ENCODE results near the gene WDR19. TPM values are rescaled to one million over a fixed set of nuclear protein-coding genes. Genes with fewer than 3 reads are reported as not detected.
"Not testable (repeated sequence)": the region's sequence is repeated elsewhere in the genome, so short reads cannot be mapped to it uniquely, and the experiment has no call there.

WDR19 gene
- polyA plus RNA-seq, 3 donors = 13.6 to 27.4 (median 26.1) TPM

GRCh38 chr4:39228377-39228776 lies 46.0 kb downstream of the WDR19 start:
- 47 to 95% (median 85%) methylated on average over 4 of the region's 4 CpGs for WGBS, 3 donors
- no peak overlapping the region for H3K27ac ChIP-seq (ENCODE audit: low read depth, low read length)

- no peak overlapping the region for H3K27ac ChIP-seq (ENCODE audit: low read depth, low read length)
- WGBS, 3 donors = 93 to 97% (median 97%) methylated on average over 2 of the region's 2 CpGs
Measured at GRCh38 chr4:39230462-39230861, 48.1 kb downstream of the WDR19 start.

GRCh38 chr4:39231660-39232059 lies 49.3 kb downstream of the WDR19 start:
- H3K27ac ChIP-seq (ENCODE audit: low read depth, low read length) = no peak overlapping the region
- WGBS, 3 donors = 51 to 96% (median 94%) methylated on average over 3 of the region's 3 CpGs

GRCh38 chr4:39232100-39232499 lies 49.8 kb downstream of the WDR19 start:
- no peak overlapping the region for H3K27ac ChIP-seq (ENCODE audit: low read depth, low read length)
- 76 to 97% (median 89%) methylated on average over 7 of the region's 7 CpGs for WGBS, 3 donors

- no peak overlapping the region for H3K27ac ChIP-seq (ENCODE audit: low read depth, low read length)
- 89 to 95% (median 94%) methylated on average over 2 of the region's 2 CpGs for WGBS, 3 donors
Measured at GRCh38 chr4:39233114-39233513, 50.8 kb downstream of the WDR19 start.

GRCh38 chr4:39233783-39234182 lies 51.5 kb downstream of the WDR19 start:
- H3K27ac ChIP-seq (ENCODE audit: low read depth, low read length) = no peak overlapping the region
- 88 to 93% (median 90%) methylated on average over 1 of the region's 1 CpG for WGBS, 3 donors

GRCh38 chr4:39235021-39235420 lies 52.7 kb downstream of the WDR19 start:
- 93 to 100% (median 95%) methylated on average over 2 of the region's 2 CpGs for WGBS, 3 donors
- H3K27ac ChIP-seq (ENCODE audit: low read depth, low read length) = no peak overlapping the region

GRCh38 chr4:39235696-39236095 lies 53.4 kb downstream of the WDR19 start:
- 94 to 97% (median 97%) methylated on average over 2 of the region's 2 CpGs for WGBS, 3 donors
- H3K27ac ChIP-seq (ENCODE audit: low read depth, low read length) = no peak overlapping the region

GRCh38 chr4:39237179-39237578 lies 54.9 kb downstream of the WDR19 start:
- H3K27ac ChIP-seq (ENCODE audit: low read depth, low read length) = no peak overlapping the region
- whole genome bisulfite sequencing, 3 donors = 74 to 83% (median 77%) methylated on average over 3 of the region's 3 CpGs

- no peak overlapping the region for H3K27ac ChIP-seq (ENCODE audit: low read depth, low read length)
- 92 to 94% (median 94%) methylated on average over 3 of the region's 3 CpGs for WGBS, 3 donors
Measured at GRCh38 chr4:39243462-39243861, 61.1 kb downstream of the WDR19 start.

GRCh38 chr4:39255266-39255665 lies 72.9 kb downstream of the WDR19 start:
- 49 to 53% (median 52%) methylated on average over 2 of the region's 2 CpGs for WGBS, 3 donors
- H3K27ac ChIP-seq (ENCODE audit: low read depth, low read length) = no peak overlapping the region

- WGBS, 3 donors = 71 to 84% (median 76%) methylated on average over 5 of the region's 5 CpGs
- no peak overlapping the region for H3K27ac ChIP-seq (ENCODE audit: low read depth, low read length)
Measured at GRCh38 chr4:39255871-39256270, 73.5 kb downstream of the WDR19 start.

GRCh38 chr4:39256436-39256835 lies 74.1 kb downstream of the WDR19 start:
- H3K27ac ChIP-seq (ENCODE audit: low read depth, low read length) = no peak overlapping the region
- 36 to 92% (median 86%) methylated on average over 2 of the region's 2 CpGs for WGBS, 3 donors

- WGBS, 3 donors = 95 to 99% (median 95%) methylated on average over 4 of the region's 4 CpGs
- no peak overlapping the region for H3K27ac ChIP-seq (ENCODE audit: low read depth, low read length)
Measured at GRCh38 chr4:39259571-39260330, 77.4 kb downstream of the WDR19 start.

GRCh38 chr4:39263895-39264294 lies 81.6 kb downstream of the WDR19 start:
- H3K27ac ChIP-seq (ENCODE audit: low read depth, low read length) = no peak overlapping the region
- 71 to 86% (median 84%) methylated on average over 2 of the region's 2 CpGs for WGBS, 3 donors

- WGBS, 3 donors = 94 to 96% (median 95%) methylated on average over 4 of the region's 4 CpGs
- H3K27ac ChIP-seq (ENCODE audit: low read depth, low read length) = no peak overlapping the region
Measured at GRCh38 chr4:39274503-39274902, 92.2 kb downstream of the WDR19 start.

- WGBS, 3 donors = 82 to 88% (median 83%) methylated on average over 6 of the region's 6 CpGs
- H3K27ac ChIP-seq (ENCODE audit: low read depth, low read length) = not testable (repeated sequence)
Measured at GRCh38 chr4:39277661-39278060, 95.3 kb downstream of the WDR19 start.

GRCh38 chr4:39278476-39278875 lies 96.1 kb downstream of the WDR19 start:
- WGBS, 3 donors = 88 to 95% (median 95%) methylated on average over 9 of the region's 9 CpGs
- no peak overlapping the region for H3K27ac ChIP-seq (ENCODE audit: low read depth, low read length)

GRCh38 chr4:39279416-39279815 lies 97.1 kb downstream of the WDR19 start:
- 84 to 90% (median 87%) methylated on average over 5 of the region's 5 CpGs for WGBS, 3 donors
- H3K27ac ChIP-seq (ENCODE audit: low read depth, low read length) = no peak overlapping the region

GRCh38 chr4:39280770-39281169 lies 98.4 kb downstream of the WDR19 start:
- no peak overlapping the region for H3K27ac ChIP-seq (ENCODE audit: low read depth, low read length)
- WGBS, 3 donors = 93 to 97% (median 93%) methylated on average over 2 of the region's 2 CpGs

Data from adipose tissue (tissue), 3 donors.